ENCODE results near the gene ADARB1.

The ADARB1 gene

GRCh38 chr21:45076245-45076711 lies 1.9 kb downstream of the ADARB1 start:
- no peak for FAIRE-seq

GRCh38 chr21:45078371-45078770 lies 4.0 kb downstream of the ADARB1 start:
- no peak for FAIRE-seq

GRCh38 chr21:45078877-45079281 lies 4.5 kb downstream of the ADARB1 start:
- FAIRE-seq = no peak

GRCh38 chr21:45079351-45079750 lies 5.0 kb downstream of the ADARB1 start:
- no peak for FAIRE-seq

GRCh38 chr21:45080232-45080631 lies 5.9 kb downstream of the ADARB1 start:
- no peak for FAIRE-seq

GRCh38 chr21:45080639-45081414 lies 6.4 kb downstream of the ADARB1 start:
- FAIRE-seq = no peak

GRCh38 chr21:45081636-45082035 lies 7.3 kb downstream of the ADARB1 start:
- FAIRE-seq = no peak

- no peak for FAIRE-seq
Observed at GRCh38 chr21:45082736-45083135, 8.4 kb downstream of the ADARB1 start.

GRCh38 chr21:45084121-45084520 lies 9.7 kb downstream of the ADARB1 start:
- no peak for FAIRE-seq

- no peak for FAIRE-seq
Observed at GRCh38 chr21:45084881-45085536, 10.6 kb downstream of the ADARB1 start.

- no peak for FAIRE-seq
Observed at GRCh38 chr21:45085700-45086099, 11.3 kb downstream of the ADARB1 start.

- no peak for FAIRE-seq
Observed at GRCh38 chr21:45086337-45086958, 12.1 kb downstream of the ADARB1 start.

GRCh38 chr21:45087022-45087823 lies 12.8 kb downstream of the ADARB1 start:
- FAIRE-seq = no peak

- FAIRE-seq = no peak
Observed at GRCh38 chr21:45088116-45088515, 13.7 kb downstream of the ADARB1 start.

- no peak for FAIRE-seq
Observed at GRCh38 chr21:45088729-45089128, 14.3 kb downstream of the ADARB1 start.

GRCh38 chr21:45089964-45090363 lies 15.6 kb downstream of the ADARB1 start:
- FAIRE-seq = no peak

- no peak for FAIRE-seq
Observed at GRCh38 chr21:45090966-45091365, 16.6 kb downstream of the ADARB1 start.

- no peak for FAIRE-seq
Observed at GRCh38 chr21:45091550-45092322, 17.4 kb downstream of the ADARB1 start.

GRCh38 chr21:45093035-45093532 lies 18.7 kb downstream of the ADARB1 start:
- no peak for FAIRE-seq

GRCh38 chr21:45094412-45094811 lies 20.0 kb downstream of the ADARB1 start:
- no peak for FAIRE-seq

- no peak for FAIRE-seq
Observed at GRCh38 chr21:45095505-45095904, 21.1 kb downstream of the ADARB1 start.

GRCh38 chr21:45096217-45096616 lies 21.8 kb downstream of the ADARB1 start:
- FAIRE-seq = no peak
